ENCODE data around the gene PEX11G.

PEX11G gene

GRCh38 chr19:7488736-7489353 lies at the start of gene PEX11G:
PEX11G (minus strand) TSS chr19:7489035; CDS start chr19:7489010, 25 bp downstream.
- DNase-seq, result no peak

- DNase-seq, result no peak
Measured at GRCh38 chr19:7535998-7536695, 47.3 kb upstream of the PEX11G start.

- DNase-seq, result no peak
Measured at GRCh38 chr19:7535047-7535997, 46.5 kb upstream of the PEX11G start, which contains the start of gene PNPLA6. PNPLA6 (plus strand) TSS chr19:7535717; CDS start chr19:7535789, 72 bp downstream.

GRCh38 chr19:7534531-7535046 lies 45.8 kb upstream of the PEX11G start:
- no peak for DNase-seq

- DNase-seq, result no peak
Measured at GRCh38 chr19:7533925-7534480, 45.2 kb upstream of the PEX11G start.

- no peak for DNase-seq
Measured at GRCh38 chr19:7533281-7533885, 44.5 kb upstream of the PEX11G start.

- no peak for DNase-seq
Measured at GRCh38 chr19:7529610-7530490, 41.0 kb upstream of the PEX11G start.

GRCh38 chr19:7529246-7529600 lies 40.4 kb upstream of the PEX11G start:
- DNase-seq, result no peak

GRCh38 chr19:7528522-7529245 lies 39.8 kb upstream of the PEX11G start:
- DNase-seq, result no peak

GRCh38 chr19:7528192-7528519 lies 39.3 kb upstream of the PEX11G start:
- no peak for DNase-seq

GRCh38 chr19:7527516-7528191 lies 38.8 kb upstream of the PEX11G start:
- no peak for DNase-seq

GRCh38 chr19:7526059-7526929 lies 37.5 kb upstream of the PEX11G start:
- no peak for DNase-seq

GRCh38 chr19:7524992-7525739 lies 36.3 kb upstream of the PEX11G start:
- no peak for DNase-seq

GRCh38 chr19:7524523-7524922 lies 35.7 kb upstream of the PEX11G start:
- DNase-seq, result no peak

- DNase-seq, result no peak
Measured at GRCh38 chr19:7522923-7523667, 34.3 kb upstream of the PEX11G start.

GRCh38 chr19:7522072-7522922 lies 33.5 kb upstream of the PEX11G start, which contains the start of gene MCOLN1:
MCOLN1 (plus strand) TSS chr19:7522624; CDS start chr19:7522751, 127 bp downstream.
- no peak for DNase-seq

All from SIG-M5 (cell line).